ENCODE measurements around the gene TMEM121.

TMEM121 gene

GRCh38 chr14:105498430-105499255, 27.7 kb upstream of the TMEM121 start:
- DNase-seq, result no peak

GRCh38 chr14:105499256-105500035, 26.9 kb upstream of the TMEM121 start:
- DNase-seq, result no peak

GRCh38 chr14:105500036-105500725, 26.2 kb upstream of the TMEM121 start:
- DNase-seq, result no peak

- no peak for DNase-seq
Measured at GRCh38 chr14:105500726-105501101, 25.7 kb upstream of the TMEM121 start.

- no peak for DNase-seq
Measured at GRCh38 chr14:105501504-105502291, 24.7 kb upstream of the TMEM121 start.

- DNase-seq, result no peak
Measured at GRCh38 chr14:105502446-105503295, 23.7 kb upstream of the TMEM121 start.

- DNase-seq, result no peak
Measured at GRCh38 chr14:105503296-105503640, 23.1 kb upstream of the TMEM121 start.

- DNase-seq, result no peak
Measured at GRCh38 chr14:105503935-105504692, 22.3 kb upstream of the TMEM121 start.

GRCh38 chr14:105505101-105505500, 21.3 kb upstream of the TMEM121 start:
- no peak for DNase-seq

GRCh38 chr14:105507247-105507646, 19.1 kb upstream of the TMEM121 start:
- DNase-seq, result no peak

GRCh38 chr14:105508069-105508468, 18.3 kb upstream of the TMEM121 start:
- DNase-seq, result no peak

GRCh38 chr14:105508601-105509000, 17.8 kb upstream of the TMEM121 start:
- DNase-seq, result no peak

GRCh38 chr14:105517096-105517495, 9.3 kb upstream of the TMEM121 start:
- DNase-seq, result no peak

GRCh38 chr14:105519946-105520698, 6.3 kb upstream of the TMEM121 start:
- DNase-seq, result no peak

GRCh38 chr14:105525326-105525725, 1.1 kb upstream of the TMEM121 start:
- DNase-seq, result no peak

GRCh38 chr14:105526776-105527380, 495 bp downstream of the TMEM121 start:
- no peak for DNase-seq

GRCh38 chr14:105527381-105527825, 1.0 kb downstream of the TMEM121 start:
- no peak for DNase-seq

GRCh38 chr14:105527826-105528585, 1.6 kb downstream of the TMEM121 start:
- peak; percentile 47 for DNase-seq

Data from NCI-H226 (cell line).